Measurements from ENCODE around the gene WDR31. TPM values are rescaled to one million over a fixed set of nuclear protein-coding genes. Genes with fewer than 3 reads are reported as not detected.

The WDR31 gene
- total RNA-seq, 2 donors from 2014 or later, result 1.0 to 2.3 TPM

GRCh38 chr9:113352411-113352810, 12.3 kb upstream of the WDR31 start:
- DNase-seq, result no peak
- Histone ChIP-seq H3K27me3 (no peaks in the 10 kb centered on the region), H3K4me1 (peaks cover 20% of the 10 kb centered on the region), H3K27ac (no peak overlapping the region), H3K36me3 (replicated peaks in 1 of 2; ENCODE audit: insufficient read depth in 1 of 2, low read depth in 2 of 2) (no peaks in the 10 kb centered on the region), H3K9me3 (no peaks in the 10 kb centered on the region), H3K4me3 (no peak overlapping the region)
- ATAC-seq, result no peak
- intact Hi-C loops (cut with DNase I), result no loop called here
- WGBS, 2 donors, result 50 to 77% methylated on average over 1 of the region's 1 CpG
- TF ChIP-seq, protein P1, sequence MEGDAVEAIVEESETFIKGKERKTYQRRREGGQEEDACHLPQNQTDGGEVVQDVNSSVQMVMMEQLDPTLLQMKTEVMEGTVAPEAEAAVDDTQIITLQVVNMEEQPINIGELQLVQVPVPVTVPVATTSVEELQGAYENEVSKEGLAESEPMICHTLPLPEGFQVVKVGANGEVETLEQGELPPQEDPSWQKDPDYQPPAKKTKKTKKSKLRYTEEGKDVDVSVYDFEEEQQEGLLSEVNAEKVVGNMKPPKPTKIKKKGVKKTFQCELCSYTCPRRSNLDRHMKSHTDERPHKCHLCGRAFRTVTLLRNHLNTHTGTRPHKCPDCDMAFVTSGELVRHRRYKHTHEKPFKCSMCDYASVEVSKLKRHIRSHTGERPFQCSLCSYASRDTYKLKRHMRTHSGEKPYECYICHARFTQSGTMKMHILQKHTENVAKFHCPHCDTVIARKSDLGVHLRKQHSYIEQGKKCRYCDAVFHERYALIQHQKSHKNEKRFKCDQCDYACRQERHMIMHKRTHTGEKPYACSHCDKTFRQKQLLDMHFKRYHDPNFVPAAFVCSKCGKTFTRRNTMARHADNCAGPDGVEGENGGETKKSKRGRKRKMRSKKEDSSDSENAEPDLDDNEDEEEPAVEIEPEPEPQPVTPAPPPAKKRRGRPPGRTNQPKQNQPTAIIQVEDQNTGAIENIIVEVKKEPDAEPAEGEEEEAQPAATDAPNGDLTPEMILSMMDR (IDR thresholded peaks at IDR 0.05), result no peak
- no peak for TF ChIP-seq POLR2A (IDR thresholded peaks at IDR 0.05)

GRCh38 chr9:113352006-113352405, 11.9 kb upstream of the WDR31 start:
- WGBS, 2 donors, result 74 to 81% methylated on average over 6 of the region's 6 CpGs
- TF ChIP-seq, protein P1 (IDR thresholded peaks at IDR 0.05), result no peak
- no peak for TF ChIP-seq POLR2A (IDR thresholded peaks at IDR 0.05)
- H3K4me3 ChIP-seq, result no peak overlapping the region
- DNase-seq (no peak), ATAC-seq (no peak)
- no peaks in the 10 kb centered on the region for H3K36me3 ChIP-seq (replicated peaks in 1 of 2; ENCODE audit: insufficient read depth in 1 of 2, low read depth in 2 of 2)
- no peaks in the 10 kb centered on the region for H3K9me3 ChIP-seq
- no peak overlapping the region for H3K27ac ChIP-seq
- no peaks in the 10 kb centered on the region for H3K27me3 ChIP-seq
- H3K4me1 ChIP-seq, result peaks cover 18% of the 10 kb centered on the region
- intact Hi-C loops (cut with DNase I), result no loop called here

DNA sequence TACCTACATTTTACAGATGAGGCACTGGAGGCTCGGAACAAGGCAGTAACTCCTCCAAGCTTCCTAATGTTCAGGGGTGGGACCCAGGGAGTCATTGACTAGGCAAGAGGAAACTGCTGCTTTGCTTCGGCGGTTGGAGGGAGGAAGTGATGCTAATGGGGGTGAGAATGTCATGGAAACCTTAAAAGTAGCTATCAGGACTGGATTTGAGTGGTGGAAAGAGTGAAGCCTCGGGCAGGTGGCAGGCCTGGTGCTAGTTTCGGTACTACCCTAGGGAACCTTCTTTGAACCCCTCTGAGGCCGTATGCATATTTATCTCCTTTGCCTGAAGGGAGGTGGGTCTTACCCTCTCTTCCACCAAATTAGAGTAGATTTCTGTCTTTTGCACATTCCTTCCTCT, 10.9 kb upstream of the WDR31 start:
- intact Hi-C loops (cut with DNase I), result no loop called here
- TF ChIP-seq, protein P1 (IDR thresholded peaks at IDR 0.05), result no peak
- TF ChIP-seq POLR2A (IDR thresholded peaks at IDR 0.05), result no peak
- Histone ChIP-seq H3K27ac (peak overlapping the region; percentile 40 to 86 (median 76)), H3K4me1 (peaks cover 15% of the 10 kb centered on the region), H3K9me3 (no peaks in the 10 kb centered on the region), H3K4me3 (no peak overlapping the region), H3K36me3 (replicated peaks in 1 of 2; ENCODE audit: insufficient read depth in 1 of 2, low read depth in 2 of 2) (no peaks in the 10 kb centered on the region), H3K27me3 (no peaks in the 10 kb centered on the region)
- ATAC-seq (no peak), DNase-seq (no peak)
- WGBS, 2 donors, result 39 to 61% methylated on average over 6 of the region's 6 CpGs

DNA sequence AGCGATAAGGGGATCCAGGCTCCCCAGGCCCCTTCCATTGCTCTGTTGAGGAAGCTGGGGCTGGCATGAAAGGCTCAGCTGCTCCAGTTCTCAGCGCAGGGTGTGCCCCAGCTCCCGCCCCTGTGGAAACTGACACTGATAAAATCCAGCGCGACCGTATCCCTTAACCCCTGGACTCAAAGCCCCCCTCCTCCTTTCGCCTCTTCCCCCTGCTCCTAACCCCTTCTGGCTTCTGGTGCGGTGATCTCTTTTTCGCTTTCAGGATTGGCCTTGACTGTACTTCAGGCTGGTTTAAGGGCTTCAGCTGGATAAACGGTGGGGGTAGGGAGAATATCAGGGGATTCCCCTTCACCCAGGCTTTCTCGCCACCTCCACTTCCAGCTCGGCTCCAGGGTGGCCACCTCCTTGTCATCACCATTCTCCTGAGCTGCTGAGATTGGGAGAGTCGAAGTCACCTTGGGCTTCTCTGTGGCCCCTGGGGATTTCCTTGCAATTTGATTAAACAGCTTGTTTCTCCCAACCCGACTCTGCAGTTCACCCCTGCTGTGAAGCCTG, 10.1 kb upstream of the WDR31 start:
- ATAC-seq, result peak; percentile 54
- Histone ChIP-seq H3K4me3 (peak overlapping the region; percentile 60 to 74), H3K36me3 (replicated peaks in 1 of 2; ENCODE audit: insufficient read depth in 1 of 2, low read depth in 2 of 2) (no peaks in the 10 kb centered on the region), H3K4me1 (peaks cover 15% of the 10 kb centered on the region), H3K27me3 (no peaks in the 10 kb centered on the region), H3K27ac (peak overlapping the region; percentile 69 to 86 (median 76)), H3K9me3 (no peaks in the 10 kb centered on the region)
- intact Hi-C loops (cut with DNase I), result no loop called here
- peak in 3 of 4 donors; percentile 37 to 71 (median 50) for DNase-seq
- TF ChIP-seq, protein P1 (IDR thresholded peaks at IDR 0.05), result no peak
- no peak for TF ChIP-seq POLR2A (IDR thresholded peaks at IDR 0.05)
- 2% methylated on average over 14 of the region's 14 CpGs for WGBS, 2 donors

DNA sequence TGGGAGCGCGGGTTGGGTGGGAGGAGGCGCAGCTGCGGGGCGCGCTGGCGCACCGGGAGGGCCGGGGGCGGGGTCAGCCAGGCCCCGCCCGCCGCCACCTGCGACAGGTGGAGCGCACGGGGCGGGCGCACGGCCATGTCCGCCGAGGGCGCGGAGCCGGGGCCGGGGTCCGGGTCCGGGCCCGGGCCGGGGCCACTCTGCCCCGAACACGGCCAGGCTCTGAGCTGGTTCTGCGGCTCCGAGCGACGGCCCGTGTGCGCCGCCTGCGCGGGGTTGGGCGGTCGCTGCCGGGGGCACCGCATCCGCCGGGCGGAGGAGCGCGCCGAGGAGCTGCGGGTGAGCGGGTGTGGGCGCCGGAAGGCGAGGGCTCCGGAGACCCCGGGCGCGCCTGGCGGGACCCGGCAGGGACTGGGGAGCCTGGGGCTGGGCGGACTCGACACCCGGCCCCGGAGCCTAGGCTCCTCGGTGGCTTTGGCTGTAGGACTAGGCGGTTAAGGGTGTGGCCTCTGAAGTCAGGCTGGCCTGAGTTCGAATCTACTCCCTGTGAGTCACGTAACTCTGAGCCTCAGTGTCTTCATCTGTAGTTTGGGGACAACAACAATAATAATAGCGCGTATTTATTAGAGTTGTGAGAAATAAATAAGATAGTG, 9.5 kb upstream of the WDR31 start, which contains the start of gene BSPRY:
BSPRY (plus strand) TSS at position 97 of the 650 bp plus-strand sequence; CDS start at position 136, 39 bp downstream.
- Histone ChIP-seq H3K27me3 (no peaks in the 10 kb centered on the region), H3K4me1 (peaks cover 15% of the 10 kb centered on the region), H3K4me3 (peak within 1 kb of the TSS; percentile 60 to 74), H3K27ac (peak within 1 kb of the TSS; percentile 69 to 86 (median 76)), H3K9me3 (no peaks in the 10 kb centered on the region), H3K36me3 (replicated peaks in 1 of 2; ENCODE audit: insufficient read depth in 1 of 2, low read depth in 2 of 2) (no peaks in the 10 kb centered on the region)
- intact Hi-C loops (cut with DNase I), result no loop called here
- DNase-seq (peak; percentile 67 to 83 (median 68)), ATAC-seq (peak; percentile 91)
- no peak for TF ChIP-seq POLR2A (IDR thresholded peaks at IDR 0.05)
- TF ChIP-seq, protein P1 (IDR thresholded peaks at IDR 0.05), result no peak
- 0% methylated on average over 5 to 64 of the region's 71 CpGs for WGBS, 2 donors

All from body of pancreas (tissue), 4 donors.